ENCODE measurements around the gene HNF1A.
A peak's percentile ranks its signal among the peaks of the same experiment; 100 is the strongest.

HNF1A gene

DNA sequence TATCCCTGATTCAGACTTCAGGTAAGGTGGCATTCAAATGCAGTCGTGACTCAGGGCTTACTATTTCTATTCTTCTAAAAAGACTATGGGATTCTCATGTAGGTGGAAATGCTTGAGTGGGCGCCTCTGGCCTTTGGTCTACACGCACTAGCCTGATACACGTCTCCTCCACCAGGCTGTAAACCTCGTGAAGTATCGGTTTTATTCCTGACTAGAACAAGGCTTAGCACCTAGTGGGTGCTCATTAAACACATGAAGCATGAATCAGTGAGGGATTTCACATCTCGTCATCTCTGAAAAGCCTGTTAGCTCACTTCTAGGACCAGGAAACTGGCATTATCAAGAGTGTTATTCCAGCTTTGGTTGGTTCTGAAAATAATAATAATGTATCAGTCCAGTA, 17.7 kb upstream of the HNF1A start:
- DNase-seq = peak; percentile 62

DNA sequence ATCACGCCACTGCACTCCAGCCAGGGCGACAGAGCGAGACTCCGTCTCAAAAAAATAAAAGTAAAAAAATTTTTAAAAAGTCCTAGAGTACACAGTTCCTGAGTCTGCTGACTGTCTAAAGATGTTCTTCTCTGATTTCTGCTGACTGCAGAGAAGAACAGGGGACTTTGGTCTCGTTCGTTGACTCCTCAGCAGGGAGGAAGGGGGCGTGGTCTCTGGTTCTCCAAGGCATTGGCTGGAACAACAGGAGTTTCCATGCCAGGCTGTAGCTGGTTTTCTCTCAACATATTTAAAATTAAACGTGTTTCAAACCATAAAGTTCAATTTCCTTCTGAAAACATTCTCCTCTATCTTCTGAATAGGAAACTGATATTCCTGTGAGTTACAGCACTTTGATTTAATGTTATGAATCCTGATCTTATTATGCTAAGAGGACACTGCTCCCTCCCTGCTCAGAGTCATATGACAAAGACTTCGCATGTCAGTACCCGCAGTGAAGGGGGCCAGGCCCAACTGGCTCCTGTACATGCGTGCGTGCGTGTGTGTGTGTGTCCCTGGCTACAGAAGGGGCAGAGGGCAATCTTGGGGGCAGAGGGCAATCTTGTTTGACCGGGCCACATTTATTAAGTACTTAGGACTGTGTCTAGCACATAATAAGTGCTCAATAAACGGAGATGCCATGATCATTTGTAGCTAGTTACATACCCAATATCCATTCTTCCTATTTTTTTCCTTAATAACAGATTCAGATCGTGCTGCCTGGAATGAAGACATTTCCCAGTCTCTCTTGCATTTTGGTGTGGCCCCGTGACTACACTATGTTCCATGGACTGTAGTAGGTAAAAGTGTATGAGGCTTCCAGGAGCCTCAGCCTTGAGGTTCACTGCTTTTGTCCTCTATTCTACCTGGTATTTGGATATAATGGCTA, 16.5 kb upstream of the HNF1A start:
- DNase-seq = no peak

- peak; percentile 43 for DNase-seq
Observed at GRCh38 chr12:120962532-120963020, 15.8 kb upstream of the HNF1A start.

GRCh38 chr12:120964298-120964697, 14.0 kb upstream of the HNF1A start:
- DNase-seq = no peak

- DNase-seq = no peak
Observed at GRCh38 chr12:120965534-120966091, 12.7 kb upstream of the HNF1A start.

- no peak for DNase-seq
Observed at GRCh38 chr12:120970310-120970709, 8.0 kb upstream of the HNF1A start.

GRCh38 chr12:120971299-120972180, 6.8 kb upstream of the HNF1A start:
- no peak for DNase-seq

DNA sequence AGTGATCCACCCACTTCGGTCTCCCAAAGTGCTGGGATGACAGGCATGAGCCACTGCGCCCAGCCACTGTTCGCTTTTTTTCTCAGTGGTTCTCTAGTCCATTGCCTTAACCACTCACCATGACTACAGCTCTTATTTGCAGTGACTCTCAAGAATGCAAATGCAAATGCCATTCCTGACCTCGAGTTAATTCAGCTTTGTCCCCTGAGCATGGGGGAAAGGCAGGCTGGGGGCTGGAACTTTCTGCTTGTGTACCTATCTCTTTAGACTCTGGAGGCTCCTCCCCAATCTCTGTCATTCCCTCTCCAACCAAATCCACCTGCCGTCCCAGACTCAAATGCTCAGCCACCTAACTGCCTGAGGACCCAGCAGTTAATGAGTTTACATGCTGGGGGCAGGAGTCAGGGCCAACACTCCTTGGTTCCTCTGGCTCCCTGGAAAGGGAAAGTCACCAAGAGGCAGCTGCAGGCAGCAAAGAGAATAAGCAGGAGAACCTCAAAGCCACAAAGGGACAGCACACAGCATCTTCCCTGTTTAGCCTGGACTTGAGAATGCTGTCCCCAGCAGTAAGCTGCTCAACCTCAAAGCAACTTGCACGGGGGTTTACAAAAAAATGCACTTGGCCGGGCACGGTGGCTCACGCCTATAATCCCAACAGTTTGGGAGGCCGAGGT, 5.3 kb upstream of the HNF1A start:
- no peak for DNase-seq

GRCh38 chr12:120977531-120978295, 630 bp upstream of the HNF1A start:
- DNase-seq = no peak

DNA sequence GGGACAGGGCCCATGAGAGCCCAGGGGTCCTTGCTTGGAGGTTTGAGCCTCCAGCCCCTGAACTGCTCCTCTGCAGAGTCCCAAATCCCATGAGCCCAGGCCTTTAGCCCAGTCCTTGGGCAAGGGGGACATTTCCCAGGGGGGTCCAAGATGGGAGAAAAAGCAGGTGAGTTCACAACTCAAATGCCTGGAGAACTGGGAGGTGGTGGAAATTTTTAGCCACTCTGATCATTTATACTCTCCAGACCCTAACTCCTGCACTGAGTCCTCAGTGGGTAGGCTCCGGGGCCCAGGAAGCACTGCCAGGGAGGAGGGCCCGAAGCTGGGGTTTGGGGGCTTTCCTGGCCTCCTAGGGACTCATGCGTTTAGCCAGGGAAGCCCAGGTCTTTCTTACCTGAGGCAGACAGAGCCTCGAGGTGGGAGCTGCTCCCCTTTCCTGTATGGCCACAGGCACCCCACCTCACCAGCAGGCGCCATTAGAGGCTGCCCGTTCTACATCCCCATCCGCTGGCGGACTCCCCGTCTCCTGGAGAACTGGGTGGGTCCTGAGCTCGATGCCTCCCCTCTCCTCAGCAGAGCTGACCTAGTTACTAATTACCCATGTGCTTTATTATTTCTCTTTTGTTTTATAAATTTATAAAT, 998 bp downstream of the HNF1A start:
- DNase-seq = no peak

DNA sequence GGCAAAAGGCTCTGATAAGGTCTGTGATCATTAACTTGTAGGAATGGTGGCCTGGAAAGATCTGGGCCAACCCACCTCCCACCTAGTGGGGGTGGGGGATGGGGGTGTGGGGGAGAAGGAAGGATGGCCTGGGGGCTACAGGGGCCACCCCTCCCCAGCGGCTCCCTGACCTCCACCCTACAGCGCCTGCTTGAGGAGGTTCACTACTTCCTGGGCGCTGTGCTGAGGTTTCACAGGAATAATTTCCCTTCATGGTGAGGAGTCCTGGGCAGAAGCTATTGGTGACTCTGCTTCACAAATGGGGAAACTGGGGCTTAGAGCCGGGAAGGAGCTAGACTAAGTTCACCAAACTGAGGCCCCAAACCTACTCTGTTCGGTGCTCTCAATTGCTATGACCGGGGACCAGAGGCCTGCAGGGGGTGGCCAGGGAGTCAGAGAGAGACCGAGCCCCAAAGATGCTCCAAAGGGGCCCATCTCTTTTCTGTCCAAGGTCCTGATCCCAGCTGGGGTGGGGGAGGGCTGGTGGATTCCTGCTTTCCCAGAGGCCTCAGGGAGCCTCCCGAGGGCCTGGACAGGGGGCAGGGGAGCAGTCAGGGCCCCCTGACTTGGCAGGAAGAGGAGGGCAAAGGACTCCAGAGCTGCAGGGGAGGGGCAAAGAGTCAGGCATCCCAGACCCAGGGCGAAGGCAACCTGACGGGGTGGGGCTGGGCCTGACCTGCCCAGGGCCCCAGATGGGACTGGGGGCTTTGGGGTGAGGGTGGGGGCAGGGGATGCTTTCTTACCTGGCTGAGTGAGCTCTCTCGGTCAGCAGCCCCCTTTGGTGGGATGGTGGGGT, 1.7 kb downstream of the HNF1A start:
- DNase-seq = no peak

- DNase-seq = no peak
Observed at GRCh38 chr12:120980800-120981368, 2.5 kb downstream of the HNF1A start.

DNA sequence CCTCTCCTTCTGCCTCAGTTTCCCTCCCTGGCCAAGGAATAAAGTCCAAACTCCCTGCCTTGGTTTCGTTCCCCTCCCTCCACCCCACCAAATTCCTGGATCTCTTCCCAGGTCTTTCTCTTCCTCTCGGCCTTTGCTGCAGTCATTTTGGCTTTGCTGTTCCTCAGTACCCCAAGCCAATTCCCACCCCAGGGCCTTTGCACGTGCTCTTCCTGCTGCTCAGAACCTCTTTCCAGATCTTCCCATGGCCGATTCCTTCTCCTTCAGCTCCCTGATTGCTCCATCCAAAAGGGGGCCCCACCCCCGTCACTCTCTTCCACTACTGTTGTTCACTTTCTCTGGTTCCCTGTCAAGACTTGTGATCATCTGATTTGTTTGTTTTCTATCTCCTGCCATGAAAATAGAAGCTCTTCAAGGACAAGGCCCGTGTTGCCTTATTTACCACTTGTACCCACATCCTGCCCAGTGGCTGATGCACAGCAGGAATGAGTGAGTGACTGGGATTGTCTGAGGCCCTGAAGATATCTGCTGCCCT, 3.1 kb downstream of the HNF1A start:
- no peak for DNase-seq

DNA sequence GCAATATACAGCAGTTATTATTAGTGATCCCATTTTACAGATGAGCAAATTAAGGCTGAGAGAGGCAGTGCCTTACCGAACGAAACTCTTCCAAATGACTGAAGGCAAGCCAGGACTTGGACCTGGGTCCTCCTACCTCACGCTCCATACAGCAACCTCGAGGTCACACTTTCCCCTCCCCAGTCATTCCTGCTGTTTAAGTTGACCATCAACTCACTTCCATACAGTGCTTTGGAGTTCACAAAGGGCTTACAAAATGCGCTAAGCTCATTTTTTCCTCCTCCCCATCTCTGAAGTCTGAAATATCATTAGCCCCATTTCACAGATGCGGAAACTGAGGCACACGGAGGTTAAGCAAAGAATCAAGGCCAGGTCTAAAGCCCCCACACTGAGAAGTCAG, 4.3 kb downstream of the HNF1A start:
- no peak for DNase-seq

GRCh38 chr12:120983759-120984158, 5.4 kb downstream of the HNF1A start:
- DNase-seq = no peak

GRCh38 chr12:120984351-120984898, 6.1 kb downstream of the HNF1A start:
- no peak for DNase-seq

GRCh38 chr12:120988234-120988633, 9.9 kb downstream of the HNF1A start:
- DNase-seq = no peak

DNA sequence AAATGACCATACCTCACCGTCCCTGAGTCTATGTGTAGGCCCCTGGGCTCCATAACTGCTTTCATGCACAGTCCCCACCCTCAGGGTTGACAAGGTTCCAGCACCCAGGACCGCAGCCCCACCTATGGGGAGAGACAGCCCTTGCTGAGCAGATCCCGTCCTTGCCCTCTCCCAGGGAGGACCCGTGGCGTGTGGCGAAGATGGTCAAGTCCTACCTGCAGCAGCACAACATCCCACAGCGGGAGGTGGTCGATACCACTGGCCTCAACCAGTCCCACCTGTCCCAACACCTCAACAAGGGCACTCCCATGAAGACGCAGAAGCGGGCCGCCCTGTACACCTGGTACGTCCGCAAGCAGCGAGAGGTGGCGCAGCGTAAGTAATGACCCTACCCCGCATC, 10.3 kb downstream of the HNF1A start:
- DNase-seq = no peak

- no peak for DNase-seq
Observed at GRCh38 chr12:120989687-120990086, 11.3 kb downstream of the HNF1A start.

Measured in stimulated activated CD8-positive, alpha-beta memory T cell treated with anti-CD3 and anti-CD28 coated beads, Interleukin-4, amount 100 ng/mL, for 48 hours (primary cell).